Measurements from ENCODE around the gene NEK5. TPM values are rescaled to one million over a fixed set of nuclear protein-coding genes. Genes with fewer than 3 reads are reported as not detected.

The NEK5 gene
- total RNA-seq, 2 donors from 2014 or later: 1.2 to 2.3 TPM

DNA sequence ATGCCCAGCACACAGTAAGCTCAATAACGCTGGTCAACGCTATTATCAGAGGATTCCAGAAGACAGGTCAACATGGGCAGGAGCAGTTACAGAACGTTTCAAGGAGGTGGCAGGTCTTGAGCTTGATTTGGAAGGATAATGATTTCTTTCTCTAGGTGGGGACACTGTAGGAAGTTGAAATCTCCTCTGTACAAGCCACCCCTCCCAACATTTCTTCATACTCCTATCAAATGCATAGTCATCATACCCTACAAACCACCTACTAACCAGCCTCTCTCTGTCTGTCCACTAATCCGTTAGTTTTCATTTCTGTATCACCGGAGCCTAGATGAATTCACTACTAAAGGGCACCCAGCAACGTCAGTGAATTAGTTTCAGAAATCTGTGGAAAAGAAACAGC lies 118.9 kb downstream of the NEK5 start:
- TF ChIP-seq POLR2AphosphoS5 (IDR thresholded peaks at IDR 0.05) (no peak), POLR2A (IDR thresholded peaks at IDR 0.05) (no peak)
- TF ChIP-seq, protein P1, sequence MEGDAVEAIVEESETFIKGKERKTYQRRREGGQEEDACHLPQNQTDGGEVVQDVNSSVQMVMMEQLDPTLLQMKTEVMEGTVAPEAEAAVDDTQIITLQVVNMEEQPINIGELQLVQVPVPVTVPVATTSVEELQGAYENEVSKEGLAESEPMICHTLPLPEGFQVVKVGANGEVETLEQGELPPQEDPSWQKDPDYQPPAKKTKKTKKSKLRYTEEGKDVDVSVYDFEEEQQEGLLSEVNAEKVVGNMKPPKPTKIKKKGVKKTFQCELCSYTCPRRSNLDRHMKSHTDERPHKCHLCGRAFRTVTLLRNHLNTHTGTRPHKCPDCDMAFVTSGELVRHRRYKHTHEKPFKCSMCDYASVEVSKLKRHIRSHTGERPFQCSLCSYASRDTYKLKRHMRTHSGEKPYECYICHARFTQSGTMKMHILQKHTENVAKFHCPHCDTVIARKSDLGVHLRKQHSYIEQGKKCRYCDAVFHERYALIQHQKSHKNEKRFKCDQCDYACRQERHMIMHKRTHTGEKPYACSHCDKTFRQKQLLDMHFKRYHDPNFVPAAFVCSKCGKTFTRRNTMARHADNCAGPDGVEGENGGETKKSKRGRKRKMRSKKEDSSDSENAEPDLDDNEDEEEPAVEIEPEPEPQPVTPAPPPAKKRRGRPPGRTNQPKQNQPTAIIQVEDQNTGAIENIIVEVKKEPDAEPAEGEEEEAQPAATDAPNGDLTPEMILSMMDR (IDR thresholded peaks at IDR 0.05): no peak
- H3K9me3 ChIP-seq: no peaks in the 10 kb centered on the region
- no peaks in the 10 kb centered on the region for H3K27me3 ChIP-seq (replicated peaks; ENCODE audit: insufficient read depth)
- intact Hi-C loops (cut with DNase I): loop anchor here (5.0 to 10.0 kb wide), 3 partner anchors 185 to 442 kb away; partner anchors contain the start of gene VPS36
- no peak overlapping the region for H3K27ac ChIP-seq
- WGBS: 69% methylated on average over 6 of the region's 6 CpGs
- H3K4me3 ChIP-seq: no peak overlapping the region
- H3K4me1 ChIP-seq (replicated peaks): no peaks in the 10 kb centered on the region
- H3K36me3 ChIP-seq: no peaks in the 10 kb centered on the region
- no peak for DNase-seq (ENCODE audit: low spot score)

DNA sequence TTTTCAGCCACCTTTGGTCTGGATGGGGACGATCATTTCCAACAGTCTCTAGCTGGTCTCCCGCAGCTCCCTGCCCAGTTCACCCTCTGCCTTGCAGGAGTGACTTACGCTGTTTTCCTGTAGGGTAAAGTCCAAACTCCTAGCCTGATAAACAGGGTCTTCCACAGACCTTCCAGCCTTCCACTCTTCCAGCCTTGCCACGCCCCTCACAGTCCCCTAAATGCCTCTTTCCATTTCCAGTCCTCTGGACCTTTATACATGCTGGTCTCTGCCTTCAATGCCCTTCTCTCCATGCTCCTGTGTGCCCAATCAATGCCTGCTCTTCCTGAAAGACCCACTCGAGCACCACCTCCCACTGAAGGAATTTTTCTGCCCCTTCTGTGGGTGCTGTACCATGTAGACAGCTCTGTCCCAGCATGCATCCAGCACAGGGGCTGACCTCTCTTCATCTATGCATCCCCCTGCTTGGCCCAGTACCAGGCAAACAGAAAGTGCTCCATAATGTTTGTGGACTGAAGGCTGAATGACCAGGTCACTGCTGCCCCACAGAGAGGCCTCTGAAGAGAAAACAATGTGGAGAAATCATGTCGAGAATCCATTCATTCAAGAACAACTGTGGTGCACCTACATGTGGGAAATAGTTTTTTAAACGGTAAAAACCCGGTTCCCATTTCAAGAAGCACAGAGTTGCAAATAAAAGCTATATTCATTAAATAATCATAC lies 122.2 kb downstream of the NEK5 start:
- H3K4me3 ChIP-seq: no peak overlapping the region
- TF ChIP-seq POLR2A (IDR thresholded peaks at IDR 0.05) (no peak), POLR2AphosphoS5 (IDR thresholded peaks at IDR 0.05) (no peak)
- TF ChIP-seq, protein P1 (IDR thresholded peaks at IDR 0.05): no peak
- H3K27ac ChIP-seq: no peak overlapping the region
- intact Hi-C loops (cut with DNase I): no loop called here
- no peak for DNase-seq (ENCODE audit: low spot score)
- H3K4me1 ChIP-seq (replicated peaks): no peaks in the 10 kb centered on the region
- 93% methylated on average over 8 of the region's 8 CpGs for WGBS
- no peaks in the 10 kb centered on the region for H3K9me3 ChIP-seq
- H3K27me3 ChIP-seq (replicated peaks; ENCODE audit: insufficient read depth): no peaks in the 10 kb centered on the region
- no peaks in the 10 kb centered on the region for H3K36me3 ChIP-seq

DNA sequence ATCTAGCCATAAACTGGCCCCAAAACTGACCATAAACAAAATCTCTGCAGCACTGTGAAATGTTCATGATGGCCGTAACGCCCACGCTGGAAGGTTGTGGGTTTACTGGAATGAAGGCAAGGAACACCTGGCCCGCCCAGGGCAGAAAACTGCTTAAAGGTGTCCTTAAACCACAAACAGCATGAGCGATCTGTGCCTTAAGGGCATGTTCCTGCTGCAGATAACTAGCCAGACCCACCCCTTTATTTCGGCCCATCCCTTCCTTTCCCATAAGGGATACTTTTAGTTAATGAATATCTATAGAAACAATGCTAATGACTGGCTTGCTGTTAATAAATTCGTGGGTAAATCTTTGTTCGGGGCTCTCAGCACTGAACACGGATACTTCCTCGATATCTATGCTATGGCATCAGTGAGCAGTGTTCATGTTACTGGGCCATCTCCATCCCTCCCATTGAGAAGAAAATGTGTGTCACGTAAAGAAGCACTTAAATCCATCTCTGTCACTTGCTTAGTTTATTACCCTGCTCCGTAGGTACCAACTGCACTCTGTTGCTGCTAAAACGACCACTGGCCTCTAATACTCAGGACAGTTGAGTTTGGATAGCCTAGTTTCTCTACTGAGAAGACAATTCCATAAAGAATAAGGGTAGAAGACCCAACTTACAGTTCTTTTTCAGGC lies 122.9 kb downstream of the NEK5 start:
- no peaks in the 10 kb centered on the region for H3K36me3 ChIP-seq
- TF ChIP-seq POLR2AphosphoS5 (IDR thresholded peaks at IDR 0.05) (no peak), POLR2A (IDR thresholded peaks at IDR 0.05) (no peak)
- TF ChIP-seq, protein P1 (IDR thresholded peaks at IDR 0.05): no peak
- H3K27me3 ChIP-seq (replicated peaks; ENCODE audit: insufficient read depth): no peaks in the 10 kb centered on the region
- H3K27ac ChIP-seq: no peak overlapping the region
- H3K4me3 ChIP-seq: no peak overlapping the region
- 88% methylated on average over 13 of the region's 13 CpGs for WGBS
- intact Hi-C loops (cut with DNase I): no loop called here
- no peaks in the 10 kb centered on the region for H3K9me3 ChIP-seq
- no peaks in the 10 kb centered on the region for H3K4me1 ChIP-seq (replicated peaks)
- no peak for DNase-seq (ENCODE audit: low spot score)

DNA sequence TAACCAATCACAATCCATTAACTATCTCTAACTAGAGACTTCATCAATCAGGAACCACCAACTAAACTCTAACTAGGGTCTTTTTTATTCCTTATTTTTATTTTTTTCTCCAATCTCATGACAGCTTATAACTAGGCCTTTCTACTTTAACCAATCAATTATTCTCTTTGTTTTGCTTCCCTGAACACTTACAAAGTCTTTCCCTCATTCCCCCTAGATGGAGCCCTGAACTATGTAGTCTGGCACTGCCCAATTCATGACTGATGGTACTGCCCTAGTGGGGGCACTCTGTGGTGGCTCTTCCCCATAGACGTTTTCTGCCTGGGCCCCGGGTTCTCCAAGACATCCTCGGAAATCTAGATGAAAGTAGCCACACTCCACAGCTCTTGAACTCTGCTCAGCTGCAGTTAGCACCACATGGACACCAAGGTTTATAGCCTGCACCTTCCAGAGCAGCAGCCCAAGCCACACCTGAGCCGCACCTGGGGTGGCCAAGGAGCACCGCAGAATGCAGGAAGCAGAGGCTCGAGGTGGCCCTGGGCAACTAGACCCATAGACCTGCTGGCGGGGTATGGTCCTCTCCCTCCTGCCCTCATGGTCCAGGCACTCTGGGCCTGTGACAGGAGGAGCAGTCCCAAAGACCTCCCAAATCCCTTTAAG lies 124.2 kb downstream of the NEK5 start:
- intact Hi-C loops (cut with DNase I): no loop called here

More for the DNA sequence above, 124.2 kb downstream of the NEK5 start:
- Histone ChIP-seq H3K27me3 (replicated peaks; ENCODE audit: insufficient read depth) (no peaks in the 10 kb centered on the region), H3K4me3 (no peak overlapping the region), H3K27ac (no peak overlapping the region), H3K36me3 (no peaks in the 10 kb centered on the region), H3K4me1 (replicated peaks) (peaks cover 7% of the 10 kb centered on the region), H3K9me3 (no peaks in the 10 kb centered on the region)
- 89% methylated on average over 7 of the region's 7 CpGs for WGBS
- TF ChIP-seq, protein P1 (IDR thresholded peaks at IDR 0.05): no peak
- DNase-seq (ENCODE audit: low spot score): no peak

Measured in prostate gland (tissue), 2 donors.